ENCODE results near the gene VSTM4. TPM values are rescaled to one million over a fixed set of nuclear protein-coding genes. Genes with fewer than 3 reads are reported as not detected.

The VSTM4 gene
- total RNA-seq, 2 experiments from 2014 or later: not detected

GRCh38 chr10:49008505-49009198 is 106.7 kb downstream of the VSTM4 start:
- ChIA-PET CTCF (ENCODE audit: unreplicated experiment) (no interaction called here), POLR2A (interaction anchor here (0.6 to 1.3 kb wide), 8 partner anchors 9 to 496 kb away, joined by 3 to 5 read pairs (median 3); no protein-coding TSS in a partner anchor)
- intact Hi-C loops (cut with micrococcal nuclease; ENCODE audit: unreplicated experiment): no loop called here
- Histone ChIP-seq H3K4me2 (ENCODE audit: low read length) (no peak overlapping the region), H3K36me3 (ENCODE audit: insufficient read depth, low read length) (no peaks in the 10 kb centered on the region), H3K27ac (ENCODE audit: low read depth, low read length, poor library complexity, severe bottlenecking) (no peak overlapping the region), H4K20me1 (ENCODE audit: insufficient read depth, low read length) (no peaks in the 10 kb centered on the region), H2AFZ (ENCODE audit: low read length) (no peak overlapping the region; the same call in 1 of the 2 replicates), H3K9me3 (ENCODE audit: low read length) (no peaks in the 10 kb centered on the region), H3K4me1 (ENCODE audit: insufficient read depth, low read length, poor library complexity, severe bottlenecking) (peaks cover 24% of the 10 kb centered on the region), H3K79me2 (ENCODE audit: insufficient read depth, low read depth, low read length) (no peaks in the 10 kb centered on the region), H3K9me2 (ENCODE audit: insufficient read depth, low read length) (no peaks in the 10 kb centered on the region), H3K4me3 (ENCODE audit: low read depth, low read length, poor library complexity, severe bottlenecking) (no peak overlapping the region)
- TF ChIP-seq, protein P1, sequence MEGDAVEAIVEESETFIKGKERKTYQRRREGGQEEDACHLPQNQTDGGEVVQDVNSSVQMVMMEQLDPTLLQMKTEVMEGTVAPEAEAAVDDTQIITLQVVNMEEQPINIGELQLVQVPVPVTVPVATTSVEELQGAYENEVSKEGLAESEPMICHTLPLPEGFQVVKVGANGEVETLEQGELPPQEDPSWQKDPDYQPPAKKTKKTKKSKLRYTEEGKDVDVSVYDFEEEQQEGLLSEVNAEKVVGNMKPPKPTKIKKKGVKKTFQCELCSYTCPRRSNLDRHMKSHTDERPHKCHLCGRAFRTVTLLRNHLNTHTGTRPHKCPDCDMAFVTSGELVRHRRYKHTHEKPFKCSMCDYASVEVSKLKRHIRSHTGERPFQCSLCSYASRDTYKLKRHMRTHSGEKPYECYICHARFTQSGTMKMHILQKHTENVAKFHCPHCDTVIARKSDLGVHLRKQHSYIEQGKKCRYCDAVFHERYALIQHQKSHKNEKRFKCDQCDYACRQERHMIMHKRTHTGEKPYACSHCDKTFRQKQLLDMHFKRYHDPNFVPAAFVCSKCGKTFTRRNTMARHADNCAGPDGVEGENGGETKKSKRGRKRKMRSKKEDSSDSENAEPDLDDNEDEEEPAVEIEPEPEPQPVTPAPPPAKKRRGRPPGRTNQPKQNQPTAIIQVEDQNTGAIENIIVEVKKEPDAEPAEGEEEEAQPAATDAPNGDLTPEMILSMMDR (conservative IDR thresholded peaks at IDR 0.05; ENCODE audit: low read length): no peak
- TF ChIP-seq EZH2phosphoT487 (IDR thresholded peaks at IDR 0.05; ENCODE audit: borderline replicate concordance, low read depth, low read length): no peak
- no TSS peak for BruUV-seq (replicated peaks)
- DNase-seq (ENCODE audit: low spot score): no peak

GRCh38 chr10:49008091-49008490 is 107.2 kb downstream of the VSTM4 start:
- Histone ChIP-seq H3K4me1 (ENCODE audit: insufficient read depth, low read length, poor library complexity, severe bottlenecking) (peaks cover 19% of the 10 kb centered on the region), H3K9me2 (ENCODE audit: insufficient read depth, low read length) (no peaks in the 10 kb centered on the region), H3K4me2 (ENCODE audit: low read length) (no peak overlapping the region), H2AFZ (ENCODE audit: low read length) (no peak overlapping the region; the same call in 1 of the 2 replicates), H3K4me3 (ENCODE audit: low read depth, low read length, poor library complexity, severe bottlenecking) (no peak overlapping the region), H3K36me3 (ENCODE audit: insufficient read depth, low read length) (no peaks in the 10 kb centered on the region), H3K27ac (ENCODE audit: low read depth, low read length, poor library complexity, severe bottlenecking) (no peak overlapping the region), H3K79me2 (ENCODE audit: insufficient read depth, low read depth, low read length) (no peaks in the 10 kb centered on the region), H4K20me1 (ENCODE audit: insufficient read depth, low read length) (no peaks in the 10 kb centered on the region), H3K9me3 (ENCODE audit: low read length) (no peaks in the 10 kb centered on the region)
- CTCF ChIA-PET (ENCODE audit: unreplicated experiment): no interaction called here
- DNase-seq (ENCODE audit: low spot score): no peak
- no peak for TF ChIP-seq EZH2phosphoT487 (IDR thresholded peaks at IDR 0.05; ENCODE audit: borderline replicate concordance, low read depth, low read length)
- TF ChIP-seq, protein P1 (conservative IDR thresholded peaks at IDR 0.05; ENCODE audit: low read length): no peak
- intact Hi-C loops (cut with micrococcal nuclease; ENCODE audit: unreplicated experiment): no loop called here
- POLR2A ChIA-PET: interaction anchor here (0.6 to 1.0 kb wide), 4 partner anchors 45 to 495 kb away, joined by 3 to 4 read pairs (median 3); no protein-coding TSS in a partner anchor
- no TSS peak for BruUV-seq (replicated peaks)

DNA sequence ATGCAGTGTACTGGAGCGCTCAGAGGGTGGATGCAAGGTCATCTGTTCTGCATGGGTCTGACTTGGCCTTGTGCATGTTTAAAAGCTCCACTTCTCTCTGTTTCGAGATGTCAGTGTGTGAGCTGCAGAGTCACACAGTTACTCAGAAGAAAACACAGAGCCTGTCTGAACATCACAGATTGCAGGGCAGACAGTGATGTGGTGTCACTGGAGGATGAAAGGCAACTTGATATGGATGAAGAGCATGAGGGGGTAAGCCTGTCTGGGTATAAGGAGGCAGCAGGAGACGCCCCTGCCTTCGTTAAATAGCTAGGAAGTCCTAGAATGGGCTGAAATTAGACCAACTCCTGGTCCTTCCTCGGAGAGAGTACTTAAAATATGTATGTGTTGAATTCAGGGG is 108.2 kb downstream of the VSTM4 start:
- no peaks in the 10 kb centered on the region for H3K9me2 ChIP-seq (ENCODE audit: insufficient read depth, low read length)
- POLR2A ChIA-PET: no interaction called here
- DNase-seq (ENCODE audit: low spot score): no peak
- CTCF ChIA-PET (ENCODE audit: unreplicated experiment): no interaction called here
- no peak overlapping the region for H3K4me2 ChIP-seq (ENCODE audit: low read length)
- H3K27ac ChIP-seq (ENCODE audit: low read depth, low read length, poor library complexity, severe bottlenecking): no peak overlapping the region
- no peak overlapping the region for H3K4me3 ChIP-seq (ENCODE audit: low read depth, low read length, poor library complexity, severe bottlenecking)
- TF ChIP-seq, protein P1 (conservative IDR thresholded peaks at IDR 0.05; ENCODE audit: low read length): no peak
- TF ChIP-seq EZH2phosphoT487 (IDR thresholded peaks at IDR 0.05; ENCODE audit: borderline replicate concordance, low read depth, low read length): no peak
- H3K9me3 ChIP-seq (ENCODE audit: low read length): no peaks in the 10 kb centered on the region
- peak overlapping the region; percentile 66 for H2AFZ ChIP-seq (ENCODE audit: low read length)
- intact Hi-C loops (cut with micrococcal nuclease; ENCODE audit: unreplicated experiment): no loop called here
- no peaks in the 10 kb centered on the region for H3K79me2 ChIP-seq (ENCODE audit: insufficient read depth, low read depth, low read length)
- no TSS peak for BruUV-seq (replicated peaks)
- no peaks in the 10 kb centered on the region for H3K36me3 ChIP-seq (ENCODE audit: insufficient read depth, low read length)
- H3K4me1 ChIP-seq (ENCODE audit: insufficient read depth, low read length, poor library complexity, severe bottlenecking): peaks cover 17% of the 10 kb centered on the region
- no peaks in the 10 kb centered on the region for H4K20me1 ChIP-seq (ENCODE audit: insufficient read depth, low read length)
